ENCODE results near the gene FAM163A. TPM values are rescaled to one million over a fixed set of nuclear protein-coding genes. Genes with fewer than 3 reads are reported as not detected.

The FAM163A gene
- total and polyA plus RNA-seq, 9 of the 15 experiments (the other 6 are each of a cell fraction or from before 2014, with no cell fraction given): not detected

DNA sequence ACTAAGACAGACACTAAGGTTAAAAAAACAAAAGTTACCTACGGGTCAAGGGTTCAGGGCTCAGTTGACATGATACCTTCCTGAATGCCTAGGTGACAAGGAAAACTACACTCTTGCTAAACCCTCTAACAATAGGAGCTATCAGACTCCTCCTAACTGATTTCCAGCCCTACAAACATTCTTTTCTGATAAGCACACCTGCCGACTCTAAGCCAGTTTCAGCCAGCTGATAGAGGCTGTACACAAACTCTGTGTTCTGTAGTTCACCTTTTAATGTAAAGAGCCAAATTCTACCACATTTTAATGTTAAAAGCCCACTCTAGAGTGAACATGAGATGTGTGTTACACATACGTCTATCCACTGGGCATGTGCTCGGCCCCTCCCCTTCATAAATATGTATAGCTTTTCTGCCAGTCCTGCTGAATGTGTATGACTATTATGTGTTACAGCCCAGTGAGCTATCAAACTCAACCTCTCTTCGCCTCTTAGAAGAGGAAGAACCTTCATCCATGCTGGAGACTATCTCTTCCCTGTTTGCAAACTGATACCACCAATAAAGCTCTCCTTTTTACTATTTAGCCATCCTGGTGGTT is 40.0 kb upstream of the FAM163A start (continued):
- TF ChIP-seq MBD2 (IDR thresholded peaks at IDR 0.05; ENCODE audit: borderline replicate concordance, low read depth): no peak
- TF ChIP-seq NR4A1 (CRISPR knock-in tag; IDR thresholded peaks at IDR 0.05): no peak
- TF ChIP-seq NR4A1 (tag; IDR thresholded peaks at IDR 0.05): no peak
- TF ChIP-seq, protein P1, sequence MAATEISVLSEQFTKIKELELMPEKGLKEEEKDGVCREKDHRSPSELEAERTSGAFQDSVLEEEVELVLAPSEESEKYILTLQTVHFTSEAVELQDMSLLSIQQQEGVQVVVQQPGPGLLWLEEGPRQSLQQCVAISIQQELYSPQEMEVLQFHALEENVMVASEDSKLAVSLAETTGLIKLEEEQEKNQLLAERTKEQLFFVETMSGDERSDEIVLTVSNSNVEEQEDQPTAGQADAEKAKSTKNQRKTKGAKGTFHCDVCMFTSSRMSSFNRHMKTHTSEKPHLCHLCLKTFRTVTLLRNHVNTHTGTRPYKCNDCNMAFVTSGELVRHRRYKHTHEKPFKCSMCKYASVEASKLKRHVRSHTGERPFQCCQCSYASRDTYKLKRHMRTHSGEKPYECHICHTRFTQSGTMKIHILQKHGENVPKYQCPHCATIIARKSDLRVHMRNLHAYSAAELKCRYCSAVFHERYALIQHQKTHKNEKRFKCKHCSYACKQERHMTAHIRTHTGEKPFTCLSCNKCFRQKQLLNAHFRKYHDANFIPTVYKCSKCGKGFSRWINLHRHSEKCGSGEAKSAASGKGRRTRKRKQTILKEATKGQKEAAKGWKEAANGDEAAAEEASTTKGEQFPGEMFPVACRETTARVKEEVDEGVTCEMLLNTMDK (IDR thresholded peaks at IDR 0.05; ENCODE audit: borderline replicate concordance, insufficient read depth, low read depth, low read length, poor library complexity, severe bottlenecking): no peak
- TF ChIP-seq NR2C1 (IDR thresholded peaks at IDR 0.05): no peak
- TF ChIP-seq NR2C1 (tag; IDR thresholded peaks at IDR 0.05): no peak
- TF ChIP-seq KLF16 (IDR thresholded peaks at IDR 0.05): no peak
- no peak for TF ChIP-seq SMAD4 (CRISPR knock-in tag; conservative IDR thresholded peaks at IDR 0.05)
- TF ChIP-seq MAFK (IDR thresholded peaks at IDR 0.05; ENCODE audit: low read length): no peak
- TF ChIP-seq NCOA4 (IDR thresholded peaks at IDR 0.05; ENCODE audit: partially characterized antibody): no peak
- TF ChIP-seq TEAD1 (CRISPR knock-in tag; IDR thresholded peaks at IDR 0.05): no peak
- no peak for TF ChIP-seq ZNF75A (CRISPR knock-in tag; IDR thresholded peaks at IDR 0.05)
